ENCODE results near the gene SRP19. TPM values are rescaled to one million over a fixed set of nuclear protein-coding genes. Genes with fewer than 3 reads are reported as not detected.
"Not testable (repeated sequence)": the region's sequence is repeated elsewhere in the genome, so short reads cannot be mapped to it uniquely, and the experiment has no call there.

Gene SRP19
- total RNA-seq, 2 experiments from 2014 or later = 66.5 to 67.3 TPM

GRCh38 chr5:112860571-112860928, 537 bp upstream of the SRP19 start:
- H3K27me3 Mint-ChIP-seq = peaks cover 13% of the 10 kb centered on the region
- not testable (repeated sequence) for DNase-seq, H3K9me3 Mint-ChIP-seq
- H3K27ac Mint-ChIP-seq = peak overlapping the region; percentile 98
- peaks cover 26% of the 10 kb centered on the region for H3K36me3 Mint-ChIP-seq
- H3K4me3 Mint-ChIP-seq = peak overlapping the region; percentile 94
- peaks cover 26% of the 10 kb centered on the region for H3K4me1 Mint-ChIP-seq

- Mint-ChIP-seq H3K27me3 (peaks cover 5% of the 10 kb centered on the region), H3K36me3 (peaks cover 26% of the 10 kb centered on the region), H3K9me3 (no peaks in the 10 kb centered on the region), H3K4me3 (peak overlapping the region; percentile 94), H3K4me1 (peaks cover 27% of the 10 kb centered on the region), H3K27ac (peak overlapping the region; percentile 98)
- no peak for DNase-seq
Observed at GRCh38 chr5:112861638-112861985, 525 bp downstream of the SRP19 start.

- peaks cover 31% of the 10 kb centered on the region for H3K36me3 Mint-ChIP-seq
- peaks cover 4% of the 10 kb centered on the region for H3K27me3 Mint-ChIP-seq
- peak overlapping the region; percentile 98 for H3K27ac Mint-ChIP-seq
- H3K4me3 Mint-ChIP-seq = peak overlapping the region; percentile 94
- H3K9me3 Mint-ChIP-seq = no peaks in the 10 kb centered on the region
- peaks cover 32% of the 10 kb centered on the region for H3K4me1 Mint-ChIP-seq
- DNase-seq = no peak
Observed at GRCh38 chr5:112862085-112862484, 998 bp downstream of the SRP19 start.

- H3K4me3 Mint-ChIP-seq = peak overlapping the region; percentile 94
- H3K36me3 Mint-ChIP-seq = peaks cover 34% of the 10 kb centered on the region
- H3K27me3 Mint-ChIP-seq = no peaks in the 10 kb centered on the region
- H3K9me3 Mint-ChIP-seq = no peaks in the 10 kb centered on the region
- no peak for DNase-seq
- H3K27ac Mint-ChIP-seq = peak overlapping the region; percentile 65
- H3K4me1 Mint-ChIP-seq = peaks cover 37% of the 10 kb centered on the region
Observed at GRCh38 chr5:112863549-112863948, 2.5 kb downstream of the SRP19 start.

- no peak overlapping the region for H3K4me3 Mint-ChIP-seq
- DNase-seq = no peak
- peaks cover 44% of the 10 kb centered on the region for H3K36me3 Mint-ChIP-seq
- no peak overlapping the region for H3K27ac Mint-ChIP-seq
- peaks cover 48% of the 10 kb centered on the region for H3K4me1 Mint-ChIP-seq
- no peaks in the 10 kb centered on the region for H3K27me3 Mint-ChIP-seq
- H3K9me3 Mint-ChIP-seq = no peaks in the 10 kb centered on the region
Observed at GRCh38 chr5:112865128-112865527, 4.0 kb downstream of the SRP19 start.

- Mint-ChIP-seq H3K9me3 (no peaks in the 10 kb centered on the region), H3K4me3 (no peak overlapping the region), H3K4me1 (peaks cover 47% of the 10 kb centered on the region), H3K27me3 (no peaks in the 10 kb centered on the region), H3K36me3 (peaks cover 44% of the 10 kb centered on the region), H3K27ac (peak overlapping the region; percentile 88)
- no peak for DNase-seq
Observed at GRCh38 chr5:112866739-112867138, 5.7 kb downstream of the SRP19 start.

GRCh38 chr5:112867411-112867810, 6.3 kb downstream of the SRP19 start:
- H3K36me3 Mint-ChIP-seq = peaks cover 43% of the 10 kb centered on the region
- no peaks in the 10 kb centered on the region for H3K27me3 Mint-ChIP-seq
- DNase-seq = no peak
- peak overlapping the region; percentile 88 for H3K27ac Mint-ChIP-seq
- H3K9me3 Mint-ChIP-seq = no peaks in the 10 kb centered on the region
- H3K4me3 Mint-ChIP-seq = peak overlapping the region; percentile 40
- peaks cover 42% of the 10 kb centered on the region for H3K4me1 Mint-ChIP-seq

- no peak for DNase-seq
- Mint-ChIP-seq H3K4me3 (no peak overlapping the region), H3K27ac (peak overlapping the region; percentile 88), H3K36me3 (peaks cover 38% of the 10 kb centered on the region), H3K4me1 (peaks cover 34% of the 10 kb centered on the region), H3K9me3 (no peaks in the 10 kb centered on the region), H3K27me3 (no peaks in the 10 kb centered on the region)
Observed at GRCh38 chr5:112869948-112870347, 8.9 kb downstream of the SRP19 start.

- peaks cover 38% of the 10 kb centered on the region for H3K36me3 Mint-ChIP-seq
Observed at GRCh38 chr5:112870966-112871365, 9.9 kb downstream of the SRP19 start.

GRCh38 chr5:112876362-112876761, 15.3 kb downstream of the SRP19 start:
- Mint-ChIP-seq H3K4me1 (peaks cover 39% of the 10 kb centered on the region), H3K4me3 (no peak overlapping the region)
- DNase-seq = no peak

More at GRCh38 chr5:112870966-112871365, 9.9 kb downstream of the SRP19 start:
- Mint-ChIP-seq H3K4me3 (no peak overlapping the region), H3K27ac (no peak overlapping the region), H3K27me3 (no peaks in the 10 kb centered on the region), H3K9me3 (no peaks in the 10 kb centered on the region), H3K4me1 (peaks cover 34% of the 10 kb centered on the region)
- DNase-seq = no peak

GRCh38 chr5:112878101-112878500, 17.0 kb downstream of the SRP19 start:
- Mint-ChIP-seq H3K9me3 (no peaks in the 10 kb centered on the region), H3K27me3 (no peaks in the 10 kb centered on the region), H3K4me1 (peaks cover 41% of the 10 kb centered on the region), H3K4me3 (no peak overlapping the region), H3K36me3 (peaks cover 29% of the 10 kb centered on the region), H3K27ac (peak overlapping the region; percentile 8)
- DNase-seq = no peak

More at GRCh38 chr5:112876362-112876761, 15.3 kb downstream of the SRP19 start:
- Mint-ChIP-seq H3K27ac (no peak overlapping the region), H3K9me3 (no peaks in the 10 kb centered on the region), H3K27me3 (no peaks in the 10 kb centered on the region), H3K36me3 (peaks cover 29% of the 10 kb centered on the region)

GRCh38 chr5:112878760-112879159, 17.7 kb downstream of the SRP19 start:
- peak; percentile 61 for DNase-seq
- peak overlapping the region; percentile 41 for H3K4me3 Mint-ChIP-seq
- H3K9me3 Mint-ChIP-seq = no peaks in the 10 kb centered on the region
- no peaks in the 10 kb centered on the region for H3K27me3 Mint-ChIP-seq
- H3K27ac Mint-ChIP-seq = peak overlapping the region; percentile 83
- H3K4me1 Mint-ChIP-seq = peaks cover 38% of the 10 kb centered on the region
- H3K36me3 Mint-ChIP-seq = peaks cover 26% of the 10 kb centered on the region

GRCh38 chr5:112880219-112880964, 19.3 kb downstream of the SRP19 start:
- peaks cover 35% of the 10 kb centered on the region for H3K4me1 Mint-ChIP-seq
- H3K9me3 Mint-ChIP-seq = no peaks in the 10 kb centered on the region
- peak overlapping the region; percentile 75 for H3K27ac Mint-ChIP-seq

GRCh38 chr5:112883192-112883591, 22.1 kb downstream of the SRP19 start:
- Mint-ChIP-seq H3K27me3 (no peaks in the 10 kb centered on the region), H3K4me1 (peaks cover 36% of the 10 kb centered on the region), H3K27ac (no peak overlapping the region), H3K4me3 (no peak overlapping the region), H3K9me3 (no peaks in the 10 kb centered on the region), H3K36me3 (peaks cover 33% of the 10 kb centered on the region)
- DNase-seq = no peak

More at GRCh38 chr5:112880219-112880964, 19.3 kb downstream of the SRP19 start:
- Mint-ChIP-seq H3K4me3 (no peak overlapping the region), H3K36me3 (peaks cover 23% of the 10 kb centered on the region), H3K27me3 (no peaks in the 10 kb centered on the region)
- DNase-seq = no peak

GRCh38 chr5:112885001-112885400, 23.9 kb downstream of the SRP19 start:
- Mint-ChIP-seq H3K27me3 (no peaks in the 10 kb centered on the region), H3K4me1 (peaks cover 32% of the 10 kb centered on the region), H3K36me3 (peaks cover 36% of the 10 kb centered on the region), H3K9me3 (peaks cover 3% of the 10 kb centered on the region), H3K4me3 (no peak overlapping the region), H3K27ac (peak overlapping the region; percentile 27)
- no peak for DNase-seq

- no peak for DNase-seq
- no peak overlapping the region for H3K4me3 Mint-ChIP-seq
- H3K36me3 Mint-ChIP-seq = peaks cover 40% of the 10 kb centered on the region
- H3K4me1 Mint-ChIP-seq = peaks cover 24% of the 10 kb centered on the region
- H3K9me3 Mint-ChIP-seq = peaks cover 3% of the 10 kb centered on the region
- no peaks in the 10 kb centered on the region for H3K27me3 Mint-ChIP-seq
- peak overlapping the region; percentile 65 for H3K27ac Mint-ChIP-seq
Observed at GRCh38 chr5:112886975-112887374, 25.9 kb downstream of the SRP19 start.

Data from activated naive CD8-positive, alpha-beta T cell treated with anti-CD3 and anti-CD28 coated beads for 36 hours (primary cell).